Putamen (tissue), 1 donor: Measurements from ENCODE around the gene STING1.
"Not testable (repeated sequence)": the region's sequence is repeated elsewhere in the genome, so short reads cannot be mapped to it uniquely, and the experiment has no call there.

ENCODE experiments used
- DNase-seq: peaks from one replicate; pipeline ENCODE4 v3.0.0-alpha.2; 2016; ENCODE audit warnings: low spot score

Gene STING1

GRCh38 chr5:139503036-139503817, 20.7 kb upstream of the STING1 start:
- DNase-seq, result not testable (repeated sequence)

- no peak for DNase-seq
Observed at GRCh38 chr5:139501381-139501780, 18.8 kb upstream of the STING1 start.

GRCh38 chr5:139495638-139496435, 13.3 kb upstream of the STING1 start:
- no peak for DNase-seq

GRCh38 chr5:139494832-139495231, 12.3 kb upstream of the STING1 start:
- no peak for DNase-seq

- no peak for DNase-seq
Observed at GRCh38 chr5:139494256-139494655, 11.7 kb upstream of the STING1 start.

- no peak for DNase-seq
Observed at GRCh38 chr5:139492700-139493192, 10.2 kb upstream of the STING1 start.

- peak; percentile 25 for DNase-seq
Observed at GRCh38 chr5:139488260-139488659, 5.7 kb upstream of the STING1 start.

- DNase-seq, result no peak
Observed at GRCh38 chr5:139486201-139486600, 3.6 kb upstream of the STING1 start.

GRCh38 chr5:139482890-139483208, 291 bp upstream of the STING1 start:
- DNase-seq, result not testable (repeated sequence)

- DNase-seq, result peak; percentile 20
Observed at GRCh38 chr5:139481580-139482049, 943 bp downstream of the STING1 start.

GRCh38 chr5:139481122-139481533, 1.4 kb downstream of the STING1 start:
- DNase-seq, result no peak

GRCh38 chr5:139479729-139480128, 2.8 kb downstream of the STING1 start:
- not testable (repeated sequence) for DNase-seq

- DNase-seq, result not testable (repeated sequence)
Observed at GRCh38 chr5:139478657-139479423, 3.7 kb downstream of the STING1 start.

GRCh38 chr5:139475865-139476617, 6.5 kb downstream of the STING1 start:
- DNase-seq, result no peak

GRCh38 chr5:139474890-139475791, 7.4 kb downstream of the STING1 start:
- no peak for DNase-seq

- no peak for DNase-seq
Observed at GRCh38 chr5:139473565-139473964, 9.0 kb downstream of the STING1 start.

GRCh38 chr5:139473105-139473504, 9.5 kb downstream of the STING1 start:
- DNase-seq, result no peak

- DNase-seq, result no peak
Observed at GRCh38 chr5:139472386-139473030, 10.1 kb downstream of the STING1 start.

GRCh38 chr5:139470821-139471300, 11.7 kb downstream of the STING1 start, which contains the start of gene SMIM33:
Gene SMIM33, plus strand, starts transcription at chr5:139471004. Its CDS starts 118 bp downstream, at chr5:139471122.
- DNase-seq, result no peak
